Subcutaneous adipose tissue (tissue), 4 donors: ENCODE results near the gene DNAJC15. TPM values are rescaled to one million over a fixed set of nuclear protein-coding genes. Genes with fewer than 3 reads are reported as not detected.

Experiments
- CTCF ChIP-seq: fragments of 450-650 bp; IDR thresholded peaks from one replicate; pipeline ENCODE4 v1.5.1; 2016; ENCODE audit warnings: low read depth, mild to moderate bottlenecking, control low read depth, antibody characterized with exemption, moderate library complexity
- total RNA-seq, 4 donors: library from RNA; depleted of rRNA; stranded (reverse); fragments of >200 nt; gene quantifications; one replicate each; pipeline ENCODE4 v1.1.0, GENCODE V29; 2016

DNAJC15 gene
- total RNA-seq, 4 donors from 2014 or later = 4.3 to 16.0 (median 10.3) TPM

- no peak for TF ChIP-seq CTCF
Observed at GRCh38 chr13:42996584-42996983, 26.8 kb upstream of the DNAJC15 start.

GRCh38 chr13:42997381-42997780, 26.0 kb upstream of the DNAJC15 start:
- TF ChIP-seq CTCF = no peak

GRCh38 chr13:42999491-42999890, 23.9 kb upstream of the DNAJC15 start:
- TF ChIP-seq CTCF = no peak

GRCh38 chr13:43000676-43001075, 22.7 kb upstream of the DNAJC15 start:
- no peak for TF ChIP-seq CTCF

GRCh38 chr13:43002021-43002420, 21.4 kb upstream of the DNAJC15 start:
- no peak for TF ChIP-seq CTCF

- TF ChIP-seq CTCF = no peak
Observed at GRCh38 chr13:43003010-43003409, 20.4 kb upstream of the DNAJC15 start.

GRCh38 chr13:43003729-43004128, 19.7 kb upstream of the DNAJC15 start:
- no peak for TF ChIP-seq CTCF
